ENCODE data around the gene FHIP2A.
A peak's percentile ranks its signal among the peaks of the same experiment; 100 is the strongest.
"Not testable (repeated sequence)": the region's sequence is repeated elsewhere in the genome, so short reads cannot be mapped to it uniquely, and the experiment has no call there.

The FHIP2A gene, protein sequence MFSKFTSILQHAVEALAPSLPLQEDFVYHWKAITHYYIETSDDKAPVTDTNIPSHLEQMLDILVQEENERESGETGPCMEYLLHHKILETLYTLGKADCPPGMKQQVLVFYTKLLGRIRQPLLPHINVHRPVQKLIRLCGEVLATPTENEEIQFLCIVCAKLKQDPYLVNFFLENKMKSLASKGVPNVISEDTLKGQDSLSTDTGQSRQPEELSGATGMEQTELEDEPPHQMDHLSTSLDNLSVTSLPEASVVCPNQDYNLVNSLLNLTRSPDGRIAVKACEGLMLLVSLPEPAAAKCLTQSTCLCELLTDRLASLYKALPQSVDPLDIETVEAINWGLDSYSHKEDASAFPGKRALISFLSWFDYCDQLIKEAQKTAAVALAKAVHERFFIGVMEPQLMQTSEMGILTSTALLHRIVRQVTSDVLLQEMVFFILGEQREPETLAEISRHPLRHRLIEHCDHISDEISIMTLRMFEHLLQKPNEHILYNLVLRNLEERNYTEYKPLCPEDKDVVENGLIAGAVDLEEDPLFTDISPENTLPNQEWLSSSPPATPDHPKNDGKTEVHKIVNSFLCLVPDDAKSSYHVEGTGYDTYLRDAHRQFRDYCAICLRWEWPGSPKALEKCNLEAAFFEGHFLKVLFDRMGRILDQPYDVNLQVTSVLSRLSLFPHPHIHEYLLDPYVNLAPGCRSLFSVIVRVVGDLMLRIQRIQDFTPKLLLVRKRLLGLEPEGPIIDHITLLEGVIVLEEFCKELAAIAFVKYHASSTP

DNA sequence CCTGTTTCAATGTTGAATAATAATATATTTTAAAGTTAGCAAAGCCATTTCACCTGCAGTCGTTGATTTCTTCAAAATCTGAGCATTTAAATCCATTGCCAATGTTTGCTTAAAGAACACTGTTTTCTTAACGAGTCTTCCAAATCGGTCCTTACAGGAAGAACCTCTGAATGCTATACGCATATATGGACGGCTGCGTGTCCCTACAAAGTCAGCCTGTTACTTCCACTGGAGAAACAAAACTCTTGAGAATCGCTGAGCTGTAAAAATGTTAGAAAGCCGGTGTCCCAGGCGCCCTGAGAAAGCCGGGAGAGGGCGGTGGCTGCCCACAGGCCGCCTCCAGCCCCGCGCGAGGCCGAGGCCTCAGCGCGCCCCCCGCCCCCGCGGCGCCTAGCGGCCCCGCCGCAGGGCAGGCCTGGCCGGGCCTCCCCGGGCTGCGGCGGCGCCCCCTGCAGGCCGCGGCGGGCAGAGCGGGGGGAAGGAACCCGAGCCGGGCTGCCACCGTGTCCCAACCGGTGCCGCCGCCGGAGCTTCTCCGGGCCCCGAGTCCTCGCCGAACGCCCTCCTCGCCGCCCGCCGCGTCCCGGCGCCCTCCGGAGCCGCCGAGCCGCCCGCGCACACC, at the start of gene FHIP2A:
FHIP2A (plus strand) TSS at position 488 of the 622 bp plus-strand sequence. CDS start 299 bp downstream, outside the sequence.
- ATAC-seq (ENCODE audit: low read depth) (peak; percentile 88), DNase-seq (ENCODE audit: low spot score in 2 of 2) (peak; percentile 89 to 97)
- Mint-ChIP-seq H3K27me3 (peaks cover 3% of the 10 kb centered on the region), H3K4me1 (peaks cover 22% of the 10 kb centered on the region), H3K36me3 (peaks cover 2% of the 10 kb centered on the region), H3K27ac (peak within 1 kb of the TSS; percentile 94), H3K4me3 (peak within 1 kb of the TSS; percentile 91), H3K9me3 (no peaks in the 10 kb centered on the region)

DNA sequence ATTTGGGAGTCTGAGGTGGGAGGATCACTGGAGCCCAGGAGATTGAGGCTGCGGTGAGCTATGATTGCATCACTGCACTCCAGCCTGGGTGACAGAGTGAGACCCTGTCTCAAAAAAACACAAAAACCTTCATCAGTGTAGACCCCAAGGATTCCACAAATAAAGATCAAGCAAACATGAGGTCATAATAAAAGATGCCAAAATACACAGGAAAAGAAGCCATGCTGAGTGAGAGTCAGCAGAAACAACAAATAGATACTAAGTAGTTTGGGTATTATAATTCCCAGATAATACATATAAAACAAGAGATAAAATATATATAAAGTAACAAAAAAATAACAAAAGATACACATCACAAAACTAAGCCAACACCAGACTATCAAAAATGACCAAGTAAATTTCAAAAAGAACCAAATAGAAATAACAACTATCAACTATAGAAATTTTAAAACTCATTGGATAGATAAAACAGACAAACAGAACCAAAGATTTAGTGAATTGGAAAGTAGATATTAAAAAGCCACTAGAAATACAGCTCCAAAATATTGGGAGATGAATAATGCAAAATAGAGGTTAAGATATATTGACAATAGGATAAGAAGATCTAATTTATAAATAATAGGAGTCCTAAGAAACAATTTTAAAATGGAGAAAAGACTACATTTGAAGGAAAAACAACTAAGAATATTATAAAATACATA, 48.9 kb upstream of the FHIP2A start:
- H3K4me3 Mint-ChIP-seq = no peak overlapping the region
- H3K4me1 Mint-ChIP-seq = no peaks in the 10 kb centered on the region
- peaks cover 8% of the 10 kb centered on the region for H3K27me3 Mint-ChIP-seq
- ATAC-seq (ENCODE audit: low read depth) (no peak), DNase-seq (ENCODE audit: low spot score in 2 of 2) (no peak)
- no peak overlapping the region for H3K27ac Mint-ChIP-seq
- H3K36me3 Mint-ChIP-seq = no peaks in the 10 kb centered on the region
- no peaks in the 10 kb centered on the region for H3K9me3 Mint-ChIP-seq

DNA sequence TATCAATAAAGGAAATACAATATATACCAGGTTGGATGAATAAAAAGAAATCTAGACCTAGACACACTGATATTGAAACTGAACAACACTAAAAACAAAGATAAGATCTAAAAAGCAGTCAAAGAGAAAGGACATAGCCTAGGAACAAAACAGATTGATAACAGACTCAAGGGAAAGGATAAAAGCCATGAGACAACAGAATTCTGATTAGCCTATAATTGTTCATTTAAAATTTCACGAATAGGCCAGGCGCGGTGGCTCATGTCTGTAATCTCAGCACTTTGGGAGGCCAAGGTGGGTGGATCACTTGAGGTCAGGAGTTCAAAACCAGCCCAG, 48.4 kb upstream of the FHIP2A start:
- ATAC-seq (ENCODE audit: low read depth) (no peak), DNase-seq (ENCODE audit: low spot score in 2 of 2) (no peak)
- Mint-ChIP-seq H3K27ac (no peak overlapping the region), H3K4me1 (no peaks in the 10 kb centered on the region), H3K36me3 (no peaks in the 10 kb centered on the region), H3K4me3 (no peak overlapping the region), H3K9me3 (no peaks in the 10 kb centered on the region), H3K27me3 (peaks cover 8% of the 10 kb centered on the region)

DNA sequence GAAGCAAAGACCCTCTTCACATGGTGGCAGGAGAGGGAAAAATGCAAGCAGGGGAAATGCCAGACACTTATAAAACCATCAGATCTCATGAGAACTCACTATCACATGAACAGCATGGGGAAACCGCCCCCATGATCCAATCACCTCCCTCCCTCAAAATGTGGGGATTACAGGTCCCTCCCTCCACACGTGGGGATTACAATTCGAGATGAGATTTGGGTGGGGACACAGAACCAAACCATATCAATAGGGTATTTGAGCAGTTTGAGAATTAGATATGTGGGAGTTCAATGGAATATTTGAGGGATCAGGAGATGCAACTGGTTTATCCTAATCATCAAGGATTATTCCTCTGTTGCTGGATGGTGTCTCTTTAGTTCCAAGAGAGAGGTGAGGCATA, 46.5 kb upstream of the FHIP2A start:
- H3K4me1 Mint-ChIP-seq; DNase-seq (ENCODE audit: low spot score in 2 of 2); H3K27ac Mint-ChIP-seq; H3K4me3 Mint-ChIP-seq; H3K36me3 Mint-ChIP-seq; H3K9me3 Mint-ChIP-seq; ATAC-seq (ENCODE audit: low read depth): not testable (repeated sequence)
- H3K27me3 Mint-ChIP-seq = peaks cover 10% of the 10 kb centered on the region

DNA sequence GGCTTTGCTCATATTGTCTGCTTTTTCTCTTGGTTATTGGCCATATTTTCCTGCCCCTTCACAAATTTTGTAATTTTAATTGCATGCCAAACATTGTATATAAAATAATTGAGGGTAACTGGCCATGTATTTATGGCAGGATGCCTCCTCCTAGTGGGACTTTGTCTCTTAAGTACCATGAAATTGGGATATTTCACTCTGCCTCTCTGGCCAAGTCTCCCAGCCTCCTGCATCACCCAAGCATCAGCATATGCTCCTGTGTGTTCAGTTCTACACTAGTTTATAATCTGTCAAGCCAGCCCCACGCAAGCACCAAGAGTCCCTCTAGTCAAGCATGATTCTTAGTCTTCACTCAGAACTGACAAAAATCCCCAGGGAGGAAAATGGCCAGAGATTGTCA, 44.2 kb upstream of the FHIP2A start:
- no peaks in the 10 kb centered on the region for H3K36me3 Mint-ChIP-seq
- no peaks in the 10 kb centered on the region for H3K4me1 Mint-ChIP-seq
- H3K27ac Mint-ChIP-seq = no peak overlapping the region
- H3K27me3 Mint-ChIP-seq = peaks cover 8% of the 10 kb centered on the region
- ATAC-seq (ENCODE audit: low read depth) = no peak
- H3K9me3 Mint-ChIP-seq = no peaks in the 10 kb centered on the region
- H3K4me3 Mint-ChIP-seq = no peak overlapping the region
- no peak for DNase-seq (ENCODE audit: low spot score in 2 of 2)

DNA sequence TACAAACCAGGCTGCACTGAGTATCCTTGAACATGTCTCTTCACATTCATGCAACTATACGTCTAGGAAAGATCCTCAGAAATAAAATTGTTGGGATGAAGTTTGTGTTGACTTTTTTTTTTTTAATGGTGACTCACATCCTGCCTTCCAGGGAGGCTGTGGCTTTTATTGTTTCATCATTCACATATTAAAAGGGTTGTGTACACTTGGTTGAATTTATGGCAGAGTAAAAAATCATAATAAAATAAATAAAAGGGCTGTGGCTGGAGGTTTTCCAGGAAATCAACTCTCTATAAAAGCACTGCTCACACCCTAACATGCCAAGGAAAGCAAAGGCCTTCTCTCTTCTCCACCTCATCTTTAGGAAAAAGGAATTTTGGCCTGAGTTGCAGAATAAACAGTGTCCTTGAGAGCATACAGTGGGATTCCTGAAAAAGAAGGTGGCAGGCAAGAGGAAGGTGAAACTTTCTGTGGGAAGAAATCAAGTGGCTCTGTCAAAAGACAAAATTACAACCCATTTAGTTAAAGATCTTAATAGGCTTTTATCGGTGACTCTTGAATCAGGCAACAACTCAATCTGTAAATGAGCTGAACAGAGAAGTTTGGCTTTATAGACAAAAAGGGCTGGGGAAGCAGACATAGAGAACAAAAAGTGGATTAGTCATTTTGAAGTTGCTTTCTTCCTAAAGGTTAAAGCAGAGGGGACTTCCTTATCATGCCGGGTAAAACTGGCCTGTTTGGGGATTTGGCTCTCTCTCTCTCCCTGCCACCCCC, 41.6 kb upstream of the FHIP2A start:
- DNase-seq (ENCODE audit: low spot score in 2 of 2) (no peak), ATAC-seq (ENCODE audit: low read depth) (no peak)
- no peaks in the 10 kb centered on the region for H3K36me3 Mint-ChIP-seq
- H3K4me1 Mint-ChIP-seq = no peaks in the 10 kb centered on the region
- H3K9me3 Mint-ChIP-seq = no peaks in the 10 kb centered on the region
- H3K4me3 Mint-ChIP-seq = no peak overlapping the region
- peaks cover 10% of the 10 kb centered on the region for H3K27me3 Mint-ChIP-seq
- H3K27ac Mint-ChIP-seq = no peak overlapping the region

DNA sequence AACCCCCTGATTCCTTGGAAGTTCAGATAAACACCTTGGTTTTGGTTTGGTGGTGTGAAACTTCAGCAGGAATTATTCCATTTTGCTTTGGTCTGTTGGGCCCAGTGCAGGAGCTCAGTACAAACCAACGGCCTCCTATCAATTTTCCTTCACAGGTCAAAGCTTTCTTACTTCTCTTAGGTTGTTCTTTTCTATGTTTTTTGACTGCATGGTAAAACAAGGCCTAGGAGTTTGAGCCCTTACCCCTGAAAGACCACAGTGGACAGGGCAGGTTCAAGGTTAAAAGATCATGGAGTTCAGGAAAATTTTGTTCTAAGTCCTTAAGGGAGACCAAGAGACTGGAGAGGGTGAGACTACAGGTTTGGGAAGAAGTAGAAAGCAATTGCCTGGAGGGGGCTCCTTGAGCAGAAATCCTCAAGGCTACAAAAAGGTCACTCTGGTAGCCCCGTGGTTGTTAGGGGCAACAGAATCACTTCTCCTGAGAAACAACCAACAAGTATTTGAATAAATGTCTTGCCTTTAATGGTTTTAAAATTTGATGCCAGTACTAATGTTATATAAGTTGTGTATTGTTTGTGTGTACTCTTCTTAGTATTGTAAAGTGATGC, 40.9 kb upstream of the FHIP2A start:
- ATAC-seq (ENCODE audit: low read depth) (no peak), DNase-seq (ENCODE audit: low spot score in 2 of 2) (no peak)
- Mint-ChIP-seq H3K9me3 (no peaks in the 10 kb centered on the region), H3K27ac (no peak overlapping the region), H3K4me3 (no peak overlapping the region), H3K36me3 (no peaks in the 10 kb centered on the region), H3K27me3 (peaks cover 10% of the 10 kb centered on the region), H3K4me1 (no peaks in the 10 kb centered on the region)

DNA sequence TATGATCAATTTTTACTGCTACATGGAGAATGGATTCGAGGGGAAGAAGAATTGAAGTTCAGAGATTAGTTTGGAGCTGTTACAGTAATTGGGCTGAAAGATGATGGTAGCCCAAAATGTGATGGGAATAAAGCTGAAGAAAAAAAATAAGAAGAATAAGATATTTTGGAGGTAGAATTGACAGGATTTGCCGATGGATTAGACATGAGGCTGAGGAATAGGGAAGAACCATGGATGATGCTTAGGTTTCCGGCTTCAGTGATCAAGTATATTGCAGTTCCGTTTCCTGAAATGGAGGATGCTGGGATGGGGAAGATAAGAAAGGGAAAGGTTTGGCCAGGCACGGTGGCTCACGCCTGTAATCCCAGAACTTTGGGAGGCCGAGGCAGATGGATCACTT, 38.9 kb upstream of the FHIP2A start:
- no peaks in the 10 kb centered on the region for H3K4me1 Mint-ChIP-seq
- H3K36me3 Mint-ChIP-seq = no peaks in the 10 kb centered on the region
- peaks cover 10% of the 10 kb centered on the region for H3K27me3 Mint-ChIP-seq
- no peak for ATAC-seq (ENCODE audit: low read depth)
- no peak overlapping the region for H3K27ac Mint-ChIP-seq
- no peaks in the 10 kb centered on the region for H3K9me3 Mint-ChIP-seq
- no peak overlapping the region for H3K4me3 Mint-ChIP-seq
- DNase-seq (ENCODE audit: low spot score in 2 of 2) = no peak

DNA sequence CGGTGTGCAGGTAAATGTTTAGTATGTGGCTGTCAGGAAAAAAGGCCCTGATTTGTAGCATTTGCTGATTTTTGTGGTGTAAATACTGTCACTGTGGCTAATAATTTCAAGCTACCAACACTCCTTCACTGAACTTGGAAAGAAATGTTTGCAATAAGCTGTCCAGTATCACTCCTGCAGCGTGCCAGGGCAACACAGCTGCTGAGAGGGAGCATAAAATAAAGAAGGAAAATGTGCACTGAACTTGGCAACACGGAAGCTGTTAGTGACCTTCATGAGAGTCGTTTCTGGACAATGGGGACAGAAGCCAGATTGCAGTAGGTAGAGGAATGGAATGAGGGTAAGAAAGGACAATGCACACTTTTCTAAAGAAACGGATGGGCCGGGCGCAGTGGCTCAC, 37.9 kb upstream of the FHIP2A start:
- Mint-ChIP-seq H3K4me3 (no peak overlapping the region), H3K36me3 (no peaks in the 10 kb centered on the region), H3K27ac (no peak overlapping the region), H3K4me1 (no peaks in the 10 kb centered on the region), H3K9me3 (no peaks in the 10 kb centered on the region), H3K27me3 (peaks cover 5% of the 10 kb centered on the region)
- no peak for ATAC-seq (ENCODE audit: low read depth)
- DNase-seq (ENCODE audit: low spot score in 2 of 2) = no peak

DNA sequence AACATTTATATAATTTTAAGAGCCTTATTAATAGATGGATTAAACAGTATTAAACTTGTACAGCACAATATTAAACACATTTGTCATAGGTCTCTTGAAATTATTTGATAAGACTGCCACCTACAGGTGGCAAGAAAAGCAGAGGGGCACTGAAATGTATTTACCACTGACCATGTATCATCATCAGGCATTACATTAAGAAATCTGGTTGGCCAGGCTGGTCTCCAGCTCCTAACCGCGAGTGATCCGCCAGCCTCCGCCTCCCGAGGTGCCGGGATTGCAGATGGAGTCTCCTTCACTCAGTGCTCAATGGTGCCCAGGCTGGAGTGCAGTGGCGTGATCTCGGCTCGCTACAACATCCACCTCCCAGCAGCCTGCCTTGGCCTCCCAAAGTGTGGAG, 35.1 kb upstream of the FHIP2A start:
- H3K27me3 Mint-ChIP-seq; H3K27ac Mint-ChIP-seq; H3K4me1 Mint-ChIP-seq; H3K9me3 Mint-ChIP-seq; DNase-seq (ENCODE audit: low spot score in 2 of 2); H3K4me3 Mint-ChIP-seq; H3K36me3 Mint-ChIP-seq: not testable (repeated sequence)
- peak; percentile 70 for ATAC-seq (ENCODE audit: low read depth)

DNA sequence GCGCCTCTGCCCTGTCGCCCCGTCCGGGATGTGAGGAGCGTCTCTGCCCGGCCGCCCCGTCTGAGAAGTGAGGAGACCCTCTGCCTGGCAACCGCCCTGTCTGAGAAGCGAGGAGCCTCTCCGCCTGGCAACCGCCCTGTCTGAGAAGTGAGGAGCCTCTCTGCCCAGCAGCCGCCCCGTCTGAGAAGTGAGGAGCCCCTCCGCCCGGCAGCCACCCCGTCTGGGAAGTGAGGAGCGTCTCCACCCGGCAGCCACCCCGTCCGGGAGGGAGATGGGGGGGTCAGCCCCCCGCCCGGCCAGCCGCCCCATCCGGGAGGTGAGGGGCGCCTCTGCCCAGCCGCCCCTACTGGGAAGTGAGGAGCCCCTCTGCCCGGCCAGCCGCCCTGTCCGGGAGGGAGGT, 34.4 kb upstream of the FHIP2A start:
- H3K4me1 Mint-ChIP-seq; DNase-seq (ENCODE audit: low spot score in 2 of 2); ATAC-seq (ENCODE audit: low read depth); H3K9me3 Mint-ChIP-seq; H3K27me3 Mint-ChIP-seq; H3K4me3 Mint-ChIP-seq; H3K27ac Mint-ChIP-seq; H3K36me3 Mint-ChIP-seq: not testable (repeated sequence)

DNA sequence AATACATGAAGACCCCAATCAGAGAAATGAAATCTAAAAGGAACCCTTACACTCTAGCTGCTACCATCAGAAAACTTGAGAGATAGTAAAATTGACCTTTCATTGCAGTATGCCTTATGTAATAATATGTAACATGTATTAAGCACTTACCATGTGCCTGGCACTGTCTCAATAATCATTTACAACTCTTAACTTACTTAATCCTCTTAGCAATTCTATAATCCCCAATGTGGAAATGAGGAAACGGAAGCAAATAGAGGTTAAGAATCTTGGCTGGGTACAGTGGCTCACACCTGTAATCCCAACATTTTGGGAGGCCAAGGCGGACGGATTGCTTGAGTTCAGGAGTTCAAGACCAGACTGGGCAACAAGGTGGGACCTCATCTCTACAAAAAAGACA, 29.8 kb upstream of the FHIP2A start:
- Mint-ChIP-seq H3K4me3 (no peak overlapping the region), H3K36me3 (peaks cover 3% of the 10 kb centered on the region), H3K9me3 (peaks cover 2% of the 10 kb centered on the region), H3K27me3 (peaks cover 2% of the 10 kb centered on the region), H3K27ac (no peak overlapping the region), H3K4me1 (no peaks in the 10 kb centered on the region)
- DNase-seq (ENCODE audit: low spot score in 2 of 2) (no peak), ATAC-seq (ENCODE audit: low read depth) (no peak)

DNA sequence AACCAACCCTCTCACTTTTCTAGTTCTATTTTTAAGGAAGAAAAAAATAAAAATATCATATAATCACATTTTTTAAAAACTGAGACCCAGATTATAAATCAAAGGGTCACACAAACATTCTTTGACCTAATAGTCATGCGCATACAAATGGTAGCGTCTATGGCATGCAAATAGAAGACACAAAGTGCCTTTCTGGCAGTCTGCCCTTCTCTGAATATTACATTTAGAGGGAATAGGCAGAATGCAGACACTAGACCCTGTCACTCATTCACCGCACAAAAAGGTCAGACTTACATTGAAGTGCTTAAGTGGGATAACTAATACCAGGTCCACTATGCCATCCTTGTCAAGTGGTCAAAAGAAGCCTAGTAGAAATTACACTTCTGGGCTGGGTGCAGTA, 26.5 kb upstream of the FHIP2A start:
- Mint-ChIP-seq H3K27ac (no peak overlapping the region), H3K9me3 (peaks cover 5% of the 10 kb centered on the region), H3K36me3 (peaks cover 3% of the 10 kb centered on the region), H3K4me3 (no peak overlapping the region), H3K27me3 (peaks cover 10% of the 10 kb centered on the region), H3K4me1 (no peaks in the 10 kb centered on the region)
- no peak for DNase-seq (ENCODE audit: low spot score in 2 of 2)
- no peak for ATAC-seq (ENCODE audit: low read depth)
